Muscle of arm (tissue), 12 donors: ENCODE results near the gene SPSB2. TPM values are rescaled to one million over a fixed set of nuclear protein-coding genes. Genes with fewer than 3 reads are reported as not detected.
A peak's percentile ranks its signal among the peaks of the same experiment; 100 is the strongest.
"Not testable (repeated sequence)": the region's sequence is repeated elsewhere in the genome, so short reads cannot be mapped to it uniquely, and the experiment has no call there.

Experiments
- DNase-seq: peaks from one replicate; pipeline ENCODE4 v3.0.0-alpha.2; 2013
- polyA plus RNA-seq, 12 donors: library from polyadenylated mRNA; unstranded; fragments of 120-200 nt; gene quantifications; one replicate each; pipeline ENCODE4 v1.2.1, GENCODE V29; 2013; ENCODE audit not compliant: insufficient read length in 12 of 12

Gene SPSB2
- polyA plus RNA-seq, 12 donors = 3.0 to 9.9 (median 4.6) TPM; not detected in 1

- peak; percentile 98 for DNase-seq
Measured at GRCh38 chr12:6904280-6905276, 31.5 kb upstream of the SPSB2 start, which contains the start of gene LRRC23. LRRC23 (plus strand) TSS chr12:6904822; CDS start chr12:6905634, 812 bp downstream.

- DNase-seq = no peak
Measured at GRCh38 chr12:6903722-6904121, 30.6 kb upstream of the SPSB2 start.

GRCh38 chr12:6902448-6902847 lies 29.3 kb upstream of the SPSB2 start:
- DNase-seq = no peak

- peak; percentile 36 for DNase-seq
Measured at GRCh38 chr12:6899837-6900519, 26.9 kb upstream of the SPSB2 start.

GRCh38 chr12:6899427-6899826 lies 26.3 kb upstream of the SPSB2 start:
- no peak for DNase-seq

GRCh38 chr12:6896846-6897435 lies 23.8 kb upstream of the SPSB2 start:
- no peak for DNase-seq

GRCh38 chr12:6894321-6894720 lies 21.2 kb upstream of the SPSB2 start:
- no peak for DNase-seq

GRCh38 chr12:6892683-6893082 lies 19.6 kb upstream of the SPSB2 start:
- DNase-seq = not testable (repeated sequence)

- no peak for DNase-seq
Measured at GRCh38 chr12:6891646-6892001, 18.5 kb upstream of the SPSB2 start.

- peak; percentile 97 for DNase-seq
Measured at GRCh38 chr12:6890789-6891645, 17.9 kb upstream of the SPSB2 start.

- not testable (repeated sequence) for DNase-seq
Measured at GRCh38 chr12:6889775-6890573, 16.9 kb upstream of the SPSB2 start.

- not testable (repeated sequence) for DNase-seq
Measured at GRCh38 chr12:6888794-6889193, 15.7 kb upstream of the SPSB2 start.

GRCh38 chr12:6888360-6888759 lies 15.3 kb upstream of the SPSB2 start:
- DNase-seq = no peak

GRCh38 chr12:6887460-6887859 lies 14.4 kb upstream of the SPSB2 start:
- DNase-seq = no peak

- DNase-seq = not testable (repeated sequence)
Measured at GRCh38 chr12:6886206-6886999, 13.3 kb upstream of the SPSB2 start.

- DNase-seq = no peak
Measured at GRCh38 chr12:6884539-6884938, 11.4 kb upstream of the SPSB2 start.

GRCh38 chr12:6883683-6884082 lies 10.6 kb upstream of the SPSB2 start:
- DNase-seq = no peak

GRCh38 chr12:6883252-6883651 lies 10.1 kb upstream of the SPSB2 start:
- no peak for DNase-seq

GRCh38 chr12:6879824-6880223 lies 6.7 kb upstream of the SPSB2 start:
- DNase-seq = not testable (repeated sequence)

GRCh38 chr12:6874015-6874368 lies 889 bp upstream of the SPSB2 start:
- not testable (repeated sequence) for DNase-seq
